Gastrocnemius medialis (tissue), 4 donors: ENCODE results near the gene FAS. TPM values are rescaled to one million over a fixed set of nuclear protein-coding genes. Genes with fewer than 3 reads are reported as not detected.

ENCODE experiments used
- ATAC-seq, 2 donors: fragments of 150-250 bp; one replicate each; pipeline ENCODE4 v1.9.1; 2016
- DNase-seq, 2 donors: peaks; one replicate each; pipeline ENCODE4 v3.0.0-alpha.2; 2019
- H3K27ac ChIP-seq, 4 donors: fragments of 200-600 bp; sonication (generic); 1 replicate in 1 of 4; 2 replicates in 3 of 4; pipeline ENCODE4 v1.5.1; 2016 to 2018; ENCODE audit warnings: mild to moderate bottlenecking in 2 of 4, moderate library complexity in 1 of 4
- H3K27me3 ChIP-seq, 3 donors: fragments of 200-600 bp; sonication (generic) in 2 of 3; 1 replicate in 1 of 3; 2 replicates in 2 of 3; pipeline versions ENCODE4 v1.5.1 to v1.6.0; 2016 to 2019; ENCODE audit warnings: mild to moderate bottlenecking in 1 of 3, moderate library complexity in 1 of 3
- H3K36me3 ChIP-seq, 2 donors: fragments of 200-600 bp; sonication (generic) in 1 of 2; one replicate each; pipeline ENCODE4 v1.5.1; 2017 to 2018
- H3K4me1 ChIP-seq, 2 donors: fragments of 200-600 bp; sonication (generic) in 1 of 2; one replicate each; pipeline ENCODE4 v1.5.1; 2016 to 2017; ENCODE audit warnings: mild to moderate bottlenecking in 2 of 2
- H3K4me3 ChIP-seq, 4 donors: fragments of 200-600 bp; sonication (generic) in 3 of 4; 1 replicate in 1 of 4; 2 replicates in 3 of 4; pipeline ENCODE4 v1.5.1; 2016 to 2019; ENCODE audit warnings: mild to moderate bottlenecking in 2 of 4
- H3K9me3 ChIP-seq, 3 donors: fragments of 200-600 bp; sonication (generic) in 2 of 3; 1 replicate in 1 of 3; 2 replicates in 2 of 3; pipeline ENCODE4 v1.5.1; 2016 to 2019
- POLR2A ChIP-seq, 2 donors: fragments of 450-650 bp; IDR thresholded peaks; one replicate each; pipeline ENCODE4 v1.6.1; 2017; ENCODE audit warnings: antibody characterized with exemption in 2 of 2, mild to moderate bottlenecking in 2 of 2, moderate library complexity in 2 of 2
- in situ Hi-C, 4 donors: fragments of 200-750 bp; cut with MboI; loops; one replicate each; pipeline versions ENCODE4 v1.15.0 to v1.8.0; 2017; ENCODE audit warnings: low sequenced_read_pairs in 4 of 4
- intact Hi-C: fragments of 100-400 bp; cut with DNase I; formaldehyde crosslinking; loops from one replicate; pipeline ENCODE4 v1.15.1; 2023; ENCODE audit warnings: low total_unique reads
- total RNA-seq, 4 donors: library from RNA; depleted of rRNA; stranded (reverse); fragments of >200 nt; gene quantifications; one replicate each; pipeline versions ENCODE4 v1.1.0 to v1.2.3, GENCODE V29; 2016
- TF ChIP-seq, protein P1 (sequence below), 5 experiments: fragments of 450-650 bp in 3 of 5; fragments of 200-600 bp in 2 of 5; sonication (generic) in 2 of 5; IDR thresholded peaks in 4 of 5; conservative IDR thresholded peaks in 1 of 5; 1 replicate in 4 of 5; 2 replicates in 1 of 5; pipeline ENCODE4 v1.5.1; 2016 to 2019; ENCODE audit warnings: antibody characterized with exemption in 5 of 5, mild to moderate bottlenecking in 3 of 5, moderate library complexity in 3 of 5

FAS gene
- total RNA-seq, 4 donors from 2014 or later, result 2.7 to 5.9 (median 4.9) TPM

DNA sequence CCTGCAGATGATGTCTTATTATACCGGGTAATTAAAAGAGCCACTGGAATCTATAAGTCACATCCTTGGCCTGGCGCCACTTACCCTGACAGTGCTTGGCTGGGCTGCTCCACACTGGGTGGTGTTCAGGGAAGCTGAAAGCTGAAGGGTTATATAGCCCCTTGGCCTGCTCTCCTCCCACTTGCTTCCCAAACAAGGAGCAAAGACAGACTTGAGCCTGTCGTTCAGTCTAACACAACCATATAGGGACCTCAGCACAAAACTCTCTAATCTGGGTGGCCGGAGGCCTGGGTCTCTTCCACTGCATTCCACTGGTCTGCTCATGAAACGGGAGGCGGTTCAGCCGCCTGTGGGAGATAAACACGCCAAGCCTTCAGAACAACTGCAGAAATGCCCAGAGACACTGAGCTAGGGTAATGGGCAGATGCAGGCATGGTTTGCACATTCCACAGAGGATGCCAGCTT, 37.9 kb upstream of the FAS start, which contains the start of gene ACTA2:
Gene ACTA2, minus strand, starts transcription at position 127 of the 465 bp plus-strand sequence. CDS start 3,843 bp downstream, outside the sequence.
- Histone ChIP-seq H3K27ac (peak within 1 kb of the TSS; percentile 67 to 79 (median 70)), H3K36me3 (no peaks in the 10 kb centered on the region), H3K27me3 (no peaks in the 10 kb centered on the region), H3K4me1 (peaks cover 0 to 8% of the 10 kb centered on the region in 2 donors), H3K4me3 (peak within 1 kb of the TSS in 3 of 4 donors; percentile 26 to 40 (median 32)), H3K9me3 (no peaks in the 10 kb centered on the region)
- TF ChIP-seq, protein P1, sequence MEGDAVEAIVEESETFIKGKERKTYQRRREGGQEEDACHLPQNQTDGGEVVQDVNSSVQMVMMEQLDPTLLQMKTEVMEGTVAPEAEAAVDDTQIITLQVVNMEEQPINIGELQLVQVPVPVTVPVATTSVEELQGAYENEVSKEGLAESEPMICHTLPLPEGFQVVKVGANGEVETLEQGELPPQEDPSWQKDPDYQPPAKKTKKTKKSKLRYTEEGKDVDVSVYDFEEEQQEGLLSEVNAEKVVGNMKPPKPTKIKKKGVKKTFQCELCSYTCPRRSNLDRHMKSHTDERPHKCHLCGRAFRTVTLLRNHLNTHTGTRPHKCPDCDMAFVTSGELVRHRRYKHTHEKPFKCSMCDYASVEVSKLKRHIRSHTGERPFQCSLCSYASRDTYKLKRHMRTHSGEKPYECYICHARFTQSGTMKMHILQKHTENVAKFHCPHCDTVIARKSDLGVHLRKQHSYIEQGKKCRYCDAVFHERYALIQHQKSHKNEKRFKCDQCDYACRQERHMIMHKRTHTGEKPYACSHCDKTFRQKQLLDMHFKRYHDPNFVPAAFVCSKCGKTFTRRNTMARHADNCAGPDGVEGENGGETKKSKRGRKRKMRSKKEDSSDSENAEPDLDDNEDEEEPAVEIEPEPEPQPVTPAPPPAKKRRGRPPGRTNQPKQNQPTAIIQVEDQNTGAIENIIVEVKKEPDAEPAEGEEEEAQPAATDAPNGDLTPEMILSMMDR (IDR thresholded peaks at IDR 0.05 in 4 of 5, conservative IDR thresholded peaks at IDR 0.05 in 1 of 5), result no peak
- TF ChIP-seq POLR2A (IDR thresholded peaks at IDR 0.05), result peak in 1 of 2 donors; percentile 23
- intact Hi-C loops, result no loop called here
- no peak for ATAC-seq
- in situ Hi-C loops, result no loop called here
- DNase-seq, result no peak

DNA sequence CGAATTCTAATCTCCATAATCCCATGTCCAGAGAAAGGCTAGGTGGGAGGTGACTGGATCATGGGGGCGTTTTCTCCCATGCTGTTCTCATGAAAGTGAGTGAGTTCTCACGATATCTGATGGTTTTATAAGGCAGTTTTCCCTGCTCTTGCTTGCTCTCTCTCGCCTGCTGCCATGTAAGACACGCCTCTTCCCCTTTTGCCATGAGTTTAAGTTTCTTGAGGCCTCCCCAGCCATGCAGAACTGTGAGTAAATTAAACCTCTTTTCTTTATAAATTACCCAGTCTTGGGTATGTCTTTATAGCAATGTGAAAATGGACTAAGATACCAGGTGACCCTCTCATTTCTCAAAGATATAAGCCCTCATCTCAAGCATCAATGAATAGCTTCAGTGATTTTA, 36.9 kb upstream of the FAS start:
- Histone ChIP-seq H3K27ac (peak overlapping the region; percentile 67 to 79 (median 70)), H3K36me3 (no peaks in the 10 kb centered on the region), H3K4me1 (peaks cover 0 to 8% of the 10 kb centered on the region in 2 donors), H3K4me3 (no peak overlapping the region), H3K9me3 (no peaks in the 10 kb centered on the region), H3K27me3 (no peaks in the 10 kb centered on the region)
- ATAC-seq (no peak), DNase-seq (no peak)
- no peak for TF ChIP-seq POLR2A (IDR thresholded peaks at IDR 0.05)
- TF ChIP-seq, protein P1 (IDR thresholded peaks at IDR 0.05 in 4 of 5, conservative IDR thresholded peaks at IDR 0.05 in 1 of 5), result no peak
- intact Hi-C loops (no loop called here), in situ Hi-C loops (no loop called here)

DNA sequence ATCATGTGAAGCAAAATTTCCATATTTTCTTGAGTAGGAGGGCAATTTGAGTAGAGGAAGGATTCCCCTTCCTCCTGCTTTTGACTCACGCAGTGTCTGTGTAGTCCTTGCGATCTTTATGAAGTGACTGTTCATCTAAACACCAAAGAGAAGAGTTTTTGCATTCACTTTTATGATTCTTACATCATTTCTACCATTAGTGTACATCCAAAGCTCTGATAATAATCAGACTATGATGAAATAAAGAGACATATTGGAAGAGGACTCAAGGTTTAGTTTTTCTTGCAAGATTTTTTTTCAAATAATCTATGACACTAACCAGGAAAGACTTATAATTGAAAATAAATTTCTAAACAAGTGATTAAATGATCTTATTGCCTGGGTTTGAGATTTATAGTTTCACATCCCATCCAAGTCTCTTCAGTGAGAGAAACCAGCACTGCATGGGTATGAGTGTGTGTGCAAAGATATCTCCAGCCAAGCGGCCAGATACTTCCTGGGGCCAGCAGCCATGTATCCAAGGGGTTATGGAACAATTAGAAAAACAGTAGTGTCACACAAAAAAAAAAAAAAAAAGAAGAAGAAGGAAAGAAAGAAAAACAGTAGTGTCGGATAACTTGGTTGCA, 36.0 kb upstream of the FAS start:
- H3K27me3 ChIP-seq, result no peaks in the 10 kb centered on the region
- TF ChIP-seq, protein P1 (IDR thresholded peaks at IDR 0.05 in 4 of 5, conservative IDR thresholded peaks at IDR 0.05 in 1 of 5), result no peak
- TF ChIP-seq POLR2A (IDR thresholded peaks at IDR 0.05), result no peak
- H3K36me3 ChIP-seq, result no peaks in the 10 kb centered on the region
- H3K4me1 ChIP-seq, result peaks cover 0 to 8% of the 10 kb centered on the region in 2 donors
- no peak overlapping the region for H3K27ac ChIP-seq
- no peak for DNase-seq
- no peak for ATAC-seq
- intact Hi-C loops, result no loop called here
- in situ Hi-C loops, result no loop called here
- H3K4me3 ChIP-seq, result no peak overlapping the region
- H3K9me3 ChIP-seq, result no peaks in the 10 kb centered on the region

DNA sequence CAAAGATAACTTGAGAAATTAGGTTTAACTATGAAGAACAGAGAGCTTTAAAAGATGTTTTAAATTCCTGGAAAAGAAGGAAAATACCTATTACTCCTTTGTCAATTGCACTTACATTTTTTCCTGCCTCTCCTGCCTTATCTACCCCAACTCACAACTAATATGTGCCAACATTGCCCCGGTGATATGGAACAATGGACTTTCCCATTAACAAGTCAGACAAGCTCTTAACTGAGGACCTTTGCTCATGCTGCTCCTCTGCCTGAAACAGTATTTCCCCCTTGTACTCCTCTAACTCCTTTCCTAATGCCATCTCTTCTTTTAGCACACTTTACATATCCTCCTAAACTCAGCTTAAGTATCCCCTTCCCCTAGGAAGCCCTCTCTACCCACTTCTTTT, 33.2 kb upstream of the FAS start:
- no peaks in the 10 kb centered on the region for H3K4me1 ChIP-seq
- H3K27ac ChIP-seq, result no peak overlapping the region
- intact Hi-C loops (no loop called here), in situ Hi-C loops (no loop called here)
- TF ChIP-seq, protein P1 (IDR thresholded peaks at IDR 0.05 in 4 of 5, conservative IDR thresholded peaks at IDR 0.05 in 1 of 5), result no peak
- no peak for TF ChIP-seq POLR2A (IDR thresholded peaks at IDR 0.05)
- ATAC-seq (no peak), DNase-seq (no peak)
- no peaks in the 10 kb centered on the region for H3K9me3 ChIP-seq
- no peaks in the 10 kb centered on the region for H3K36me3 ChIP-seq
- H3K4me3 ChIP-seq, result no peak overlapping the region
- no peaks in the 10 kb centered on the region for H3K27me3 ChIP-seq
